ENCODE results near the gene NSD1. TPM values are rescaled to one million over a fixed set of nuclear protein-coding genes. Genes with fewer than 3 reads are reported as not detected.
A peak's percentile ranks its signal among the peaks of the same experiment; 100 is the strongest.

The NSD1 gene
- total and polyA plus RNA-seq, 2 of the 8 experiments (the other 6 are each of a cell fraction or from before 2014, with no cell fraction given), result 22.8 to 168 TPM

DNA sequence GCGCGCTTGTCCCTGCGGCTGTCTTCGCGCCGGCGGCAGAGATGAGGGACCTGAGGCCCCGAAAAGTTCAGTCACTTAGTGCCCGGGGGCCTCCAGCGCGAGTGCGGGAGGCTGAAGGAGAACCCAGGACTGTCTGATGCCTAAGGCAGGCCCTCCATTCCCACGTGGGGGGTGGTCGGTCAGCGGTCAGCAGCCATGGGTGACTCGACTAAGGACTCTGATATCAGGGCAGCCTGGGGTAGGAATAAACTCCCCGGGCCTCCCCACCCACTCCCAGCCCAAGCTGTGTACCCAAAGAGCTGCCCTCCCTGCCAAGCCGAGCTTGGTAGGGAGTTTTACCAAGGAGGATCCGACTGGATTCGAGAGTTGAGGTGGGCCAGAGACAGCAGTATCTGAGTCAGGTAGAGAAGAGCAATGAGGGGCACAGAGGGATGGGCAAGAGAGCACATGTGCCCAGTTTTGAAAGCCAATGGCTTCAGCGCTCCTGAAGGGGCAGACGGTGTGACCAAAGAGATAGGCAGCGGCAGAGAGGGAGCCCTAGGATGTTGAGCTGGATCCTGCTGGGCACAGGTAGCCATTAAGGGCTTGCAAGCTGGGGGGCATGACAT is 46.1 kb upstream of the NSD1 start:
- peaks cover 9% of the 10 kb centered on the region for H3K23me2 ChIP-seq (ENCODE audit: low read depth, low read length)
- peak overlapping the region; percentile 73 to 81 for H3K4me2 ChIP-seq (ENCODE audit: insufficient read depth in 1 of 2, low read depth in 2 of 2, low read length in 2 of 2)
- peaks cover 0 to 10% of the 10 kb centered on the region in 2 experiments for H4K20me1 ChIP-seq (replicated peaks in 1 of 2; ENCODE audit: control insufficient read depth in 1 of 2, insufficient read depth in 2 of 2, low read length in 2 of 2)
- peaks cover 13% of the 10 kb centered on the region for H3K79me1 ChIP-seq (ENCODE audit: low read depth, low read length)
- 19% methylated on average over 23 of the region's 23 CpGs; no CpG with 5 or more reads in 1 of the 2 experiments for WGBS, 2 experiments (ENCODE audit: extremely low coverage in 1 of 2, insufficient coverage in 1 of 2, insufficient read length in 1 of 2, insufficient replicate concordance in 2 of 2, low coverage in 1 of 2, low lambda C conversion rate in 2 of 2, missing lambda C conversion rate in 1 of 2)
- no peak overlapping the region for H2AFZ ChIP-seq (ENCODE audit: low read length)
- TF ChIP-seq KDM4A (IDR thresholded peaks at IDR 0.05; ENCODE audit: low read depth, low read length, severe bottlenecking) (peak; percentile 2), RAD21 (IDR thresholded peaks at IDR 0.05 in 1 of 2, conservative IDR thresholded peaks at IDR 0.05 in 1 of 2; ENCODE audit: low read depth in 2 of 2, low read length in 2 of 2) (no peak)
- peak overlapping the region; percentile 61 to 83 (median 70) for H3K4me3 ChIP-seq (ENCODE audit: extremely low read depth in 1 of 4, insufficient read depth in 2 of 4, low read depth in 3 of 4, low read length in 4 of 4)
- peak overlapping the region; percentile 84 for H4K8ac ChIP-seq (ENCODE audit: extremely low read depth, insufficient read depth, low read length)
- H4K5ac ChIP-seq (ENCODE audit: insufficient read length, low read depth, low read length), result peak overlapping the region; percentile 31
- peak overlapping the region; percentile 78; the same call in 1 of the 2 replicates for H2BK5ac ChIP-seq (ENCODE audit: low read depth, low read length)
- H3K14ac ChIP-seq (ENCODE audit: insufficient read length), result no peak overlapping the region
- H2BK120ac ChIP-seq (replicated peaks; ENCODE audit: low read depth, low read length), result no peak overlapping the region
- ChIA-PET POLR2A (ENCODE audit: partially characterized antibody) (interaction anchor here (0.7 to 4.8 kb wide), 10 partner anchors 9 to 81 kb away, joined by 3 to 23 read pairs (median 4); partner anchors contain the start of genes NSD1 and UIMC1), CTCF (ENCODE audit: partially characterized antibody) (interaction anchor here (0.6 to 11.9 kb wide), 11 partner anchors 8 to 427 kb away, joined by 3 to 164 read pairs (median 5); no protein-coding TSS in a partner anchor)
- no peaks in the 10 kb centered on the region for H3K9me3 ChIP-seq (ENCODE audit: insufficient read depth in 2 of 2, low read depth in 1 of 2, low read length in 1 of 2)
- FAIRE-seq (no peak), DNase-seq (ENCODE audit: low read depth in 1 of 2, low spot score in 2 of 2) (no peak)
- H3K23ac ChIP-seq (ENCODE audit: insufficient read length), result no peak overlapping the region
- H4K91ac ChIP-seq (replicated peaks; ENCODE audit: insufficient read length, low read length), result peak overlapping the region; percentile 28
- no peaks in the 10 kb centered on the region; a peak in 1 of 7 replicates for H3K27me3 ChIP-seq (replicated peaks in 1 of 4; ENCODE audit: control insufficient read depth in 3 of 4, extremely low read depth in 1 of 4, insufficient read depth in 3 of 4, low read length in 3 of 4)
- H3K9ac ChIP-seq (replicated peaks in 1 of 4; ENCODE audit: extremely low read depth in 1 of 4, low read depth in 3 of 4, low read length in 3 of 4), result peak overlapping the region in 3 of 4 experiments; percentile 26 to 60 (median 54); a peak in 3 of 7 replicates
- peak overlapping the region; percentile 68 for H3K18ac ChIP-seq (ENCODE audit: extremely low read depth, low read length)
- no peak overlapping the region for H2BK20ac ChIP-seq (ENCODE audit: low read length)
- H3K79me2 ChIP-seq (ENCODE audit: control insufficient read depth in 1 of 2, insufficient read depth in 2 of 2, low read length in 2 of 2), result peaks cover 0 to 8% of the 10 kb centered on the region in 2 experiments; a peak in 1 of 4 replicates
- H3K56ac ChIP-seq (replicated peaks; ENCODE audit: insufficient read length, low read depth, low read length), result peak overlapping the region; percentile 9
- peak overlapping the region; percentile 21 for H3K27ac ChIP-seq (ENCODE audit: low read depth, low read length)
- H3K4me1 ChIP-seq (replicated peaks in 1 of 4; ENCODE audit: control insufficient read depth in 3 of 4, insufficient read depth in 4 of 4, low read length in 3 of 4), result peaks cover 0 to 14% (median 8%) of the 10 kb centered on the region in 4 experiments; a peak in 5 of 7 replicates
- no peak overlapping the region for H2BK15ac ChIP-seq (ENCODE audit: low read length)
- H2BK12ac ChIP-seq (ENCODE audit: low read depth, low read length), result no peak overlapping the region; the same call in 1 of the 2 replicates
- peak overlapping the region; percentile 88 for H3K4ac ChIP-seq (replicated peaks; ENCODE audit: insufficient read length, low read depth, low read length)
- H3K36me3 ChIP-seq (ENCODE audit: control insufficient read depth in 2 of 4, insufficient read depth in 4 of 4, low read length in 3 of 4), result peaks cover 5 to 9% (median 8%) of the 10 kb centered on the region in 4 experiments; a peak in 5 of 8 replicates
- H2AK5ac ChIP-seq (ENCODE audit: low read depth, low read length), result no peak overlapping the region
